Left ventricle myocardium inferior (tissue), 1 donor: Measurements from ENCODE around the gene CMIP. TPM values are rescaled to one million over a fixed set of nuclear protein-coding genes. Genes with fewer than 3 reads are reported as not detected.

ENCODE experiments used
- DNase-seq: peaks from one replicate; pipeline ENCODE4 v3.0.0-alpha.2; 2020
- H3K27ac ChIP-seq: fragments of 200-600 bp; replicated peaks from 2 replicates; pipeline ENCODE4 v1.8.0; 2021
- H3K27me3 ChIP-seq: fragments of 200-600 bp; 2 replicates; pipeline ENCODE4 v1.8.0; 2021; ENCODE audit warnings: low read depth
- H3K36me3 ChIP-seq: fragments of 200-600 bp; 2 replicates; pipeline ENCODE4 v1.8.0; 2021
- H3K4me1 ChIP-seq: fragments of 200-600 bp; 2 replicates; pipeline ENCODE4 v1.8.0; 2021
- H3K4me3 ChIP-seq: fragments of 200-600 bp; 2 replicates; pipeline ENCODE4 v1.8.0; 2021; ENCODE audit warnings: mild to moderate bottlenecking, moderate library complexity
- H3K9me3 ChIP-seq: fragments of 200-600 bp; replicated peaks from 2 replicates; pipeline ENCODE4 v1.8.0; 2021
- CTCF ChIP-seq: fragments of 200-600 bp; IDR thresholded peaks from 2 replicates; pipeline ENCODE4 v1.8.0; 2021; ENCODE audit warnings: antibody characterized with exemption, mild to moderate bottlenecking, borderline replicate concordance
- intact Hi-C: fragments of 100-400 bp; cut with micrococcal nuclease; formaldehyde crosslinking; loops from one replicate; pipeline ENCODE4 v1.11.0; 2022
- total RNA-seq: library from RNA; stranded (reverse); fragmentation: NEBNext Ultra II Directional; extraction: Animal tissue kit (Norgen Biotek cat#: 25700); gene quantifications from one replicate; pipeline ENCODE4 v1.2.1, GENCODE V29; 2021
- donor health status: DM: no; HTN: yes; CAD: no; lungs with severe emphysema.

CMIP gene
- total RNA-seq, 1 donor from 2014 or later, result 11.2 TPM

GRCh38 chr16:81676066-81676882, 231.7 kb downstream of the CMIP start:
- no peak overlapping the region for H3K4me3 ChIP-seq
- no peak for TF ChIP-seq CTCF
- no peak for DNase-seq
- peaks cover 42% of the 10 kb centered on the region for H3K36me3 ChIP-seq
- H3K27me3 ChIP-seq, result no peaks in the 10 kb centered on the region
- peaks cover 37% of the 10 kb centered on the region for H3K4me1 ChIP-seq
- intact Hi-C loops, result no loop called here
- no peak overlapping the region for H3K27ac ChIP-seq
- no peaks in the 10 kb centered on the region for H3K9me3 ChIP-seq

- H3K27ac ChIP-seq, result no peak overlapping the region
- intact Hi-C loops, result no loop called here
- TF ChIP-seq CTCF, result no peak
- H3K9me3 ChIP-seq, result no peaks in the 10 kb centered on the region
- peaks cover 37% of the 10 kb centered on the region for H3K4me1 ChIP-seq
- no peak overlapping the region for H3K4me3 ChIP-seq
- no peaks in the 10 kb centered on the region for H3K27me3 ChIP-seq
- no peak for DNase-seq
- peaks cover 37% of the 10 kb centered on the region for H3K36me3 ChIP-seq
Observed at GRCh38 chr16:81676883-81677737, 232.5 kb downstream of the CMIP start.

GRCh38 chr16:81678326-81679095, 233.9 kb downstream of the CMIP start:
- peaks cover 37% of the 10 kb centered on the region for H3K4me1 ChIP-seq
- no peaks in the 10 kb centered on the region for H3K9me3 ChIP-seq
- no peak for DNase-seq
- H3K4me3 ChIP-seq, result no peak overlapping the region
- peaks cover 29% of the 10 kb centered on the region for H3K36me3 ChIP-seq
- intact Hi-C loops, result no loop called here
- H3K27ac ChIP-seq, result no peak overlapping the region
- no peak for TF ChIP-seq CTCF
- H3K27me3 ChIP-seq, result no peaks in the 10 kb centered on the region

- no peak for TF ChIP-seq CTCF
- DNase-seq, result no peak
- intact Hi-C loops, result no loop called here
- Histone ChIP-seq H3K36me3 (peaks cover 15% of the 10 kb centered on the region), H3K4me1 (peaks cover 37% of the 10 kb centered on the region), H3K27ac (no peak overlapping the region), H3K4me3 (no peak overlapping the region), H3K27me3 (no peaks in the 10 kb centered on the region), H3K9me3 (no peaks in the 10 kb centered on the region)
Observed at GRCh38 chr16:81679721-81680430, 235.3 kb downstream of the CMIP start.
